GM12872 (cell line): ENCODE results near the gene LIMS2.

ENCODE experiments used
- TF ChIP-seq, protein P1 (sequence below): IDR thresholded peaks from 3 replicates; pipeline ENCODE4 v1.5.1; 2011; ENCODE audit warnings: low read depth, mild to moderate bottlenecking, low read length, moderate library complexity; ENCODE audit not compliant: insufficient read depth

The LIMS2 gene

DNA sequence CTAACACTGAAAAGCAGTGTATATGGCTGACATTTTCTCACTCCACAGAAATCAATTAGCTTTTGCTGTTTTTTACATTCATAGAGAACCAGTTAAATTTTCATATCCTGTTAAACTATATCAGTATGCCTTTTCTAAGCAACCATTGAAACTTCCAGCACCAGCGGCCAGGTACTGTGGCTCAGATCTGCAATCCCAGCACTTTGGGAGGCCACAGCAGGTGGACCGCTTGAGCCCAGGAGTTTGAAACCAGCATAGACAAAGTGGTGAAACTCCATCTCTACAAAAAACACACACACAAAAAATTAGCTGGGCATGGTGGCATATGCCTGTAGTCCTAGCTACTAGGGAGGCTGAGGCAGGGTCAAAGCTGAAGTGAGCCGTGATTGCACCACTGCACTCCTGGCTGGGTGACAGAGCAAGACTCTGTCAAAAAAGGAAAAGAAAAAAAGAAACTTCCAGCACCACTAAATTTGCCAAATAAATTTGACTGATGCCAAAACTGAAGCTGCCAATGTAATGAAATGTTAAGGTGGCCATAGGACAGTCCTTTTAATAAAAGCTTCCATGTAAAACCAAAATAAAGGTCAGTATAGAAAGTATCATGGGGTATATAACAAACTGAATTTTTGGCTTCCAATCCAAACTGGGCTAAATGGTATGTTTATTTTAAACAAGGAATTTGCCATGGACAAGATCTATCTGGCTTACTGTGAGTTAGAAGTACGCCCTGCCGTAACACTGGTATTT, 29.5 kb upstream of the LIMS2 start:
- TF ChIP-seq, protein P1, sequence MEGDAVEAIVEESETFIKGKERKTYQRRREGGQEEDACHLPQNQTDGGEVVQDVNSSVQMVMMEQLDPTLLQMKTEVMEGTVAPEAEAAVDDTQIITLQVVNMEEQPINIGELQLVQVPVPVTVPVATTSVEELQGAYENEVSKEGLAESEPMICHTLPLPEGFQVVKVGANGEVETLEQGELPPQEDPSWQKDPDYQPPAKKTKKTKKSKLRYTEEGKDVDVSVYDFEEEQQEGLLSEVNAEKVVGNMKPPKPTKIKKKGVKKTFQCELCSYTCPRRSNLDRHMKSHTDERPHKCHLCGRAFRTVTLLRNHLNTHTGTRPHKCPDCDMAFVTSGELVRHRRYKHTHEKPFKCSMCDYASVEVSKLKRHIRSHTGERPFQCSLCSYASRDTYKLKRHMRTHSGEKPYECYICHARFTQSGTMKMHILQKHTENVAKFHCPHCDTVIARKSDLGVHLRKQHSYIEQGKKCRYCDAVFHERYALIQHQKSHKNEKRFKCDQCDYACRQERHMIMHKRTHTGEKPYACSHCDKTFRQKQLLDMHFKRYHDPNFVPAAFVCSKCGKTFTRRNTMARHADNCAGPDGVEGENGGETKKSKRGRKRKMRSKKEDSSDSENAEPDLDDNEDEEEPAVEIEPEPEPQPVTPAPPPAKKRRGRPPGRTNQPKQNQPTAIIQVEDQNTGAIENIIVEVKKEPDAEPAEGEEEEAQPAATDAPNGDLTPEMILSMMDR = no peak

DNA sequence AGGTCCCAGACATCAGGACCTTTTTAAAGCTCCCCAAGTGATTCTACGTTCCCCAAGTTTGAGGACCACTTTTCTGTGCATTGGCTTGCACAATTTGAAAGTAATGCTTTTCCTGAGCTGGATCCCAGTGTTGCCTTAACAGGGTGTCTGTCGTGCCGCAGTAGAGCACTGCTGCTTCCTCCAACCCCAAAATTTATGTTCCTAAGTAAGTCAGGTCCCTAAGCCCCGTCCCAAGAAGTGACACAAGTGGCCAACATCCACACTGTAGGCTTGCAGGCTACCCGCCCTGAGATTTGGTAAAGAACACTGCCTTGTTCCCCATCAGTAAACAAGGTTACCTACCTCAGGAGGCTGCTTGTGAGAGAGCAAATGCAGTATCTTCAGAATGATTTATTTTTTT, 28.0 kb upstream of the LIMS2 start:
- TF ChIP-seq, protein P1 = no peak

DNA sequence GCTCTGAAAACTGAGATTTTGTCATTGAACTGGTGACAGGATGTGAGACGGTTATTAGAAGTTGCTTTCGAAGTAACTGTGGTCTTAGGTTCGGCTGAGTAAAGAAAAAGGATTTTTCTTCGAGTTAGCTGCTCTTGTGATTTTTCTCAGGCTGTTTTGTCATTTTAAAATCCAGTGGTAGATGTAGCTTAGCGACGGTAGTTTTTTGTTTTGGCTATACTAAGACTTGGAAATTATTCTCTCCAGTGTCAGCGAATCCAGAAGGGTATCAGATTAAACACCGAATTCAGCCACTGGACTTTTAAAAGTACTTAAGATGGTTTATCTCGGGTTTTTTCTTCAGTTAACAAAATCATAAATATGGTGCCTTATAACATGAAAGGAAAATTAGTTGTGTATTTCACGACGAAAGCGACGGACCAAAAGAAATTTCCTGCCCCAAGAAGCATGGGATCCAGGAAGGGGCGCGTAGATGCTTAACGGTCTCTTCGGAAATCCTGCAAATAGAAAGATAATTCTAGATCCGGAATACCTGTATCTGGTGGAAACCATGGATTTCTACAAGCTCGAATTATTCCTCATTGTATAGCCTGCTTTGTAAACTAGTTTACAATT, 27.2 kb upstream of the LIMS2 start:
- TF ChIP-seq, protein P1 = no peak

DNA sequence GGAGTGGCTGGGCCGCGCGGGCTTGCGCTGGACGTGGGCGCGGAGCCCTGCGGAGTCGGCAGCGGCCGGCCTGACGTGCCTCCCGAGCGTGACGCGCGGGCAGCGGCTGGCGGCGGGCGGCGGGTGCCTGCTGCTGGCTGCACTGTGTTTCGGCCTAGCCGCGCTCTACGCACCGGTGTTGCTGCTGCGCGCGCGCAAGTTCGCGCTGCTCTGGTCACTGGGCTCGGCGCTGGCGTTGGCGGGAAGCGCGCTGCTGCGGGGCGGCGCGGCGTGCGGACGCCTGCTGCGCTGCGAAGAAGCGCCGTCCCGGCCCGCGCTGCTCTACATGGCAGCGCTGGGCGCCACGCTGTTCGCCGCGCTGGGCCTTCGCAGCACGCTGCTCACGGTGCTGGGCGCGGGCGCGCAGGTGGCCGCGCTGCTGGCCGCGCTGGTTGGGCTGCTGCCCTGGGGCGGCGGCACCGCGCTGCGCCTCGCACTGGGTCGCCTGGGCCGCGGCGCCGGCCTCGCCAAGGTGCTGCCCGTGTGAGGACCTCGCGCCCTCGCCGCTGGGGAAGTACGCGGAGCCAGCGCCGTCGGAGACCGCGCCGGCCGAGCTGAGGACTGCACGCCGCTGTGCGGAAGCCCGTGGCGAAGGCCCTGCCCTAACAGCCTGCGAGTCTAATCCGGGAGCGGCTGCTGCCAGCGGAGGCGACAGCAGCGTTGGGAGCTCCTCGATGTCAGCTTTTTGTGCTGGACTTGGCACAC, 26.5 kb upstream of the LIMS2 start:
- TF ChIP-seq, protein P1 = peak; percentile 39

DNA sequence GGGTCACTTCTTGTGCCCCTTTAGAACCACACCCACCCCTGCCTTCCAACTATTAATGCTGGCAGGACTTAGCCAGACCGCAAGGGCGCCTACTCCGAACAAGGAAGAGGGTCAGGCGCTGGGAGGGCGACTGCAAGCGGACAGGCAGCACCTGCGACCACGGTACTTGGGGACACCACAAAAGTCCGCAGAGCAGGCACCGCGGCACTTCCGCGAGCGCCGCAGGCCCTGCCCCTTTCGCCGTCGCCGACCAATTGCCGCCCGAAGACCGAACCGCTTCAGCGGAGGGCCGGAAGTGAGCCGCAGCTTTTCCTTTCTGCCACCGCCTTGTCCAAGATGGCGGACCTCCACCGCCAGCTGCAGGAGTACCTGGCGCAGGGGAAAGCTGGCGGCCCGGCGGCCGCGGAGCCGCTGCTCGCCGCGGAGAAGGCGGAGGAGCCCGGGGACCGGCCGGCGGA, 25.9 kb upstream of the LIMS2 start, which contains the start of gene SFT2D3:
TSS of gene SFT2D3 (plus strand) at position 305 of the 458 bp plus-strand sequence. CDS start at position 337, 32 bp downstream.
- TF ChIP-seq, protein P1 = no peak

DNA sequence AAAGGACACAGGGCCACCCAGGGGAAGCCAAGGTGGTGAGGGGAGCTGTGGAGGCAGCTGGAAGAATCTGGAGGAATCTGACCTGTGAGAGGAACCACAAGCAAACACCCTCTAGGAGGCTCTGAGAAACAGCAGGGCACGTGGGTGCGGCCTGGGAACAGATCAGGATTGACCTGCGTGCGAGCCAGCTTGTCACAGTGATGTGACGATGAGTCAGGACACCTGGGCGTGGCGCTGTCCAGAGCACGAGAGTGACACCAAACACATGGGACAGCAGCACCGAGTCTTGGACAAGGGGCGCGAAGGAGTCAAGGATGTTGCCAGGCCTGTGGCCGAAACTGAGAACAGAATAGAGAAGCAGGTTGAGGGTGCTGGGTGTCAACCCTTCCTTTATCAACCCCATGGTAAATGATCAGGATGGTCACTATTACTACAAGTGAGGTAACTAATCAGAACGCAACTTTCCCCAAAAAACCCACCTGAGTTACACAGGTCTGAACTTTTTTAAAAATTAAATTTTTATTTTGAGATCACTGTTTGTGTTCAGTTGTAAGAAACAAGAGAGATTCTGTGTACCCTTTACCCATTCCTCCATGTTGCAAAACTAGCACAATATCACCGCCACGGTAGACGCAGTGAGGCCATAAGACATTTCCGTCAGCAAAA, 25.3 kb upstream of the LIMS2 start:
- TF ChIP-seq, protein P1 = 0 out of 3 replicates have a peak, but pooled peaks have one; percentile 28
